GM19193 (cell line): Measurements from ENCODE around the gene CDT1.

Experiments
- POLR2A ChIP-seq: IDR thresholded peaks from 4 replicates; pipeline ENCODE4 v1.6.1; 2011; ENCODE audit not compliant: insufficient read depth, insufficient read length; ENCODE audit errors: extremely low read depth

Gene CDT1

GRCh38 chr16:88815227-88815626 is 11.6 kb downstream of the CDT1 start:
- TF ChIP-seq POLR2A: no peak

DNA sequence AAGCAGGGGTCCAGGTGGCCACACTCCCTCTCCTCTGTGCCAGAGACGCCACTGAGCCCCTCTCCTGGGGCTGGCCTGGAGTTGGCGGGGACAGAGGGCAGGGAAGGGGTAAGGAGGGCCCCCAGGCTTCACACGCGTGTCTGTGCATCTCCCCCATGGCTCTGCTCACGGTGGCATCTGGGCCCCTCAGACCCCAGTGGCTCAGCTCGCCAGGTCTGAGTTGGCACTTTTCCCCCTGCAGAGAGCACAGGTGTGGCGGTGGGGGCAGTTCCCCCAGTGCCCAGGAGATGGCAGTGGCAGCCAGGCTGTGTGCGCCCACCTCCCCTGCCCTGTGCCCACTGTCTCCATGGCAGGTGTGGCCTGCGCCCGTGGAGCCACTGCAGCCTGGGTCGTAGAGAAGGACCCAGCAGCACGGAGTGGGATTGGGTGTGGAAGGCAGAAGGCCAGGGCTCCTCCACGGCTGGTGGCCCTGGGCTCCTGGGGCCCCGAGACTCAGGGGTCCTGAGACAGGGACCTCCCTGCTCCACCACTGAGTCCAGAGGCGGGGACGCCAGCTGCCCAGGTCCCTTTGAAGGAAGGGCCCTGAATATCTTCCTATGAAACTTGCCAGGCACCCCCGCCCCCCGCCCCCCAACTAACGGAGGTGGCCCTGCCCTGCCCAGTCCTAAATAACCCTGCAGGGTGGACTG is 12.5 kb downstream of the CDT1 start:
- no peak for TF ChIP-seq POLR2A

DNA sequence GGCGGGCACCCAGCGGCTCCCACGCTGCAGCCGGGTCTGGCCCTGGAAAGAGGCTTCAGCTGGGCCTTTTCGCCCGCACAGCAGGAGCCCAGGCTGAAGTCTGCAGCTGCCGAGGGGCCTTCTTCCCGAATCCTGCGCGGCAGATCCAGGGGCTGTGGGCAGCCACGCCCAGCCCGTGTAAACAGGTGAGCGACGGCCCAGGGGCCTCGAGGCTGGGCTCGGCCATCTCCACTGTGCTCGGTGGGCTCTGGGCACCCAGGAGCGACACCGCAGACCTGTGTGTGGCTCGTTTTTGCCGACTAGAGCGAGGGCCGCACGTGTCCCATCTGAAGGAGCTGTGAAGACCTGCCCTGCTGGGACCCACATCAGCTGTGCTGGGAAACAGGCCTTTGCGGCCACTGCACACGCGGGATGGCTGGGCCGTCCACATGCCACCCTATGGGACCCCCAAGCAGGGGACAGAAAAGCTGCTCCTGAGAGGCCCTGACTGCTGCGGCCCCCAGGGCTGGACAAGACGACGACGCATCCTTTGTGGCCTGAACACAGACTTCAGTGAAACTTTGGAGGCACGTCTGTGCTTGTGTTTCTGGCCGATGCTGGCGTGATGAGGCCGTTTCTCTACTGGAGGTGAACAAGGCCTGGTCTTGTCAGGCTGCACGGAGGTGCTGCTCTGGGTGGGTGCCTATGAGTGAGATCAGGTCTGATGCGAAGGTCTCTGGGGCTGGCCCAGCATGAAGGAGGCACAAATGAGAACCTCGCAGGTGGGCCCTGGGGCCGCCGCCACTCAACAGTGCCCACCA is 13.3 kb downstream of the CDT1 start:
- TF ChIP-seq POLR2A: no peak

GRCh38 chr16:88817785-88818574 is 14.4 kb downstream of the CDT1 start:
- no peak for TF ChIP-seq POLR2A

- no peak for TF ChIP-seq POLR2A
Measured at GRCh38 chr16:88818575-88818874, 14.9 kb downstream of the CDT1 start.

GRCh38 chr16:88819126-88819525 is 15.5 kb downstream of the CDT1 start:
- no peak for TF ChIP-seq POLR2A

- no peak for TF ChIP-seq POLR2A
Measured at GRCh38 chr16:88820385-88821025, 16.9 kb downstream of the CDT1 start.

- no peak for TF ChIP-seq POLR2A
Measured at GRCh38 chr16:88821168-88821850, 17.7 kb downstream of the CDT1 start.

DNA sequence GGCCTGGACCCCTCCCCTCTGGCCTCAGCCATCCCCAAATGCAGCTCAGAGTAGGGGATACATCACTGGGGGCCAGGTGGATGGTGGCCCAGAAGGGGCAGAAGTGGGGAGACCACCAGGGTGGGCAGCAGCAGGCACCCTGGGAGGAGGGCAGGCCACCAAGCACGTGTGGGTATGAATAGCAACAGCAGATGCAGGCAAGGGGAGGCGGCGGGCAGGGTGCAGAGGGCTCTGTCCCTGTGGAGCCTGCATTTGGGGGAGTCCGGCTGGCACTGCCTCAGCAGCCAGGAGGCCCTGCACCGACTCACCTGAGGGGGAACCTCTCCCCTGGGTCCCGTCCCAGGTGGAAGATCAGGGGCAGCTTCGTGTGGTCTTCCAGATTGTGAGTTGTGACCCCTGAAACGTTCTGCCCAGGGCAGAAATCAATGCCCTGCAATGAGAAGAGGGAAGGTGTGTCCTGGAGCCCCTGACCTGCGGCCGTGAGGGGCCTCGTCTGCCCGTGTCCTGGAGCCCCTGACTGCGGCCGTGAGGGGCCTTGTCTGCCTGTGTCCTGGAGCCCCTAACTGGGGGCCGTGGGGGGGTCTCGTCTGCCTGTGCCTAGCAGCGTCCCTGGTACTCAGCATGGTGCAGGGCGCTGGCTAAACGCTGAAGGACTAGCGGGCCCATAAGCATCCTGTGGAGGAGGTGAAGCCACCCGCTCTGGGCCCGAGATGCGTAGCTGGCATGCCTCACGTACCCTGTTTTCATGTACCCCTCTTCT is 18.9 kb downstream of the CDT1 start:
- TF ChIP-seq POLR2A: no peak

GRCh38 chr16:88824256-88825077 is 20.9 kb downstream of the CDT1 start:
- no peak for TF ChIP-seq POLR2A

DNA sequence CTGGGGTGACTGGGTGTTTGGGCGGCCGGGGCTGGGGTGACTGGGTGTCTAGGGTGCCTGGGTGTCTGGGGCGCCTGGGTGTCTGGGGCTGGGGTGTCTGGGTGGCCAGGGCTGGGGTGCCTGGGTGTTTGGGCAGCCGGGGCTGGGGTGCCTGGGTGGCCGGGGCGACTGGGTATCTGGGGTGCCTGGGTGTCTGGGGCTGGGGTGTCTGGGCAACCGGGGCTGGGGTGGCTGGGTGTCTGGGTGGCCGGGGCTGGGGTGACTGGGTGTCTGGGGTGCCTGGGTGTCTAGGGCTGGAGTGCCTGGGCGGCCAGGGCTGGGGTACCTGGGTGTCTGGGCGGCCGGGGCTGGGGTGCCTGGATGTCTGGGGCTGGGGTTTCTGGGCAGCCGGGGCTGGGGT is 21.6 kb downstream of the CDT1 start:
- TF ChIP-seq POLR2A: no peak

- no peak for TF ChIP-seq POLR2A
Measured at GRCh38 chr16:88826070-88826840, 22.7 kb downstream of the CDT1 start.
